SH-SY5Y (cell line): Measurements from ENCODE around the gene CREB1.

ENCODE experiments used
- GATA2 ChIP-seq: IDR thresholded peaks from 2 replicates; pipeline ENCODE4 v1.6.1; 2011; ENCODE audit warnings: mild to moderate bottlenecking, low read depth, low read length
- GATA3 ChIP-seq: IDR thresholded peaks from 2 replicates; pipeline ENCODE4 v1.6.1; 2011; ENCODE audit warnings: low read depth, mild to moderate bottlenecking, low read length, moderate library complexity

GRCh38 chr2:207528980-207529329, 807 bp upstream of the CREB1 start:
- no peak for TF ChIP-seq GATA2
- no peak for TF ChIP-seq GATA3
